ENCODE results near the gene KMT5B.

The KMT5B gene

DNA sequence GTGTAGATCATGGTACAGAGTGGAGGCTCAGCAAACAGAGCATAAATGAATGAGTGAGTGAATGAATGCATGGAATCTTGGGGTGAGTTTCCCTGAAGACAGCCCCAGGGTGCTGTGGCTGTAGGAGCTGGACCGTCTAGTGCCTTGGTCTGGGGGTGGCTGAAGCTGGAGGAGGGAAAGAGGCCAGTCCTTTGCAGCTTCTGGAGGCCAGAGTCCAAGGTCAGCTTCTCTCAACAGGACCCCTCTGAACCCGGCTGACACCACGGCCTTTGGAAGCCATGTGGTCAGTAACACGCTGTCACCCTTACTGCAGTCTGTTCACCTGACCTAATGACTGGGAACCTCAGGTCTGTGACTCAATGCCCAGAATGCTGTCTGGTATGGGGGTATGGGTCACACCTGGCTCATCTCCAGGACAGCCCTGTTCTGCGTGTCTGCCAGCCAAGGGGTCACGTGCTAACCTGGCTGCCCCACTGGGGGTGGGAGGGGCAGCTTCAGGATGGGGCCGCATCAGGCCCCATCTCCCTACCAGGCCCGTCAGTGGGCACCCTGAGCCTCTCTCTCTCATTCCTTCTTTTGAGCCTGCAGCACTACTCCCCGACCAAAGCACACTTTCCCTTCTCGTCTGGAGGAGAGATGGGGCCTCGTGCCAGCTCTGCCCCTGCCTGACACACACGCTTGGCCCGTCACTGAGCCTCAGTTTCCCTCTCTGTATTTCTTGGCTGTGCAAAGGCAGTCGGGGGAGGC is 67.8 kb downstream of the KMT5B start:
- ChIA-PET POLR2A (interaction anchor here (0.6 kb wide), 1 partner anchor 24 kb away, joined by 3 read pairs; the partner anchor contains the start of gene CHKA), CTCF (interaction anchor here (1.8 to 3.3 kb wide), 2 partner anchors 9 to 12 kb away, joined by 4 to 11 read pairs; no protein-coding TSS in a partner anchor)
- Histone ChIP-seq H3K9me3 (ENCODE audit: control extremely low read depth in 1 of 5, control insufficient read depth in 4 of 5, insufficient read depth in 2 of 5, low read depth in 1 of 5, low read length in 4 of 5) (no peaks in the 10 kb centered on the region), H3K4me1 (ENCODE audit: control extremely low read depth in 1 of 4, control insufficient read depth in 4 of 4, insufficient read depth in 4 of 4, low read length in 3 of 4) (peaks cover 6 to 77% (median 65%) of the 10 kb centered on the region in 4 experiments), H3K4me3 (ENCODE audit: control insufficient read depth in 1 of 7, extremely low read depth in 1 of 7, insufficient read depth in 4 of 7, low read depth in 2 of 7, low read length in 6 of 7) (no peak overlapping the region), H3K27ac (ENCODE audit: insufficient read depth in 1 of 2, low read depth in 1 of 2, low read length in 2 of 2, poor library complexity in 1 of 2, severe bottlenecking in 2 of 2) (no peak overlapping the region), H3K36me3 (ENCODE audit: control insufficient read depth in 4 of 4, insufficient read depth in 4 of 4, low read length in 3 of 4) (no peaks in the 10 kb centered on the region), H3K27me3 (replicated peaks in 2 of 5; ENCODE audit: control insufficient read depth in 4 of 5, insufficient read depth in 5 of 5, low read length in 4 of 5) (no peaks in the 10 kb centered on the region)
- DNase-seq, result no peak
- WGBS (ENCODE audit: insufficient coverage), result 89% methylated on average over 9 of the region's 14 CpGs

DNA sequence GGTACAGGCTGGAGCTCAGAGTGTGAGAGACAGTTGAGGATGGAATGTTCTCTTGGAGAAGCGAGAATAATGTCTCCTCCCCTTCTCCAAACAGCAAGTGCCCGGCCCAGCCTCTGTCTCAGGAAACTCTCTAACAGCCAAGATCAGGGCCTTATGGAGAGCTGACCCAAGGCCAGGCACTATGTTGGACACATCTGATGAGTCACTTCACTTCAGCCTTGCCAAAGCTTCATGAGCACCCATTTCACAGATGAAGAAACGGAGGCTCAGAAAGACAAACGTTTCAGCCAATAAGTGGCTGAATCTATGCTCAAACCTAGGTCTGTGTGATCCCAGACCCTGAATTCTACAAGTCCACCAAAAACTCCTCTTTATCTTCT is 69.8 kb downstream of the KMT5B start:
- POLR2A ChIA-PET, result no interaction called here
- CTCF ChIA-PET, result interaction anchor here (1.2 kb wide), 1 partner anchor 62 kb away, joined by 3 read pairs; no protein-coding TSS in a partner anchor
- Histone ChIP-seq H3K27ac (ENCODE audit: insufficient read depth in 1 of 2, low read depth in 1 of 2, low read length in 2 of 2, poor library complexity in 1 of 2, severe bottlenecking in 2 of 2) (no peak overlapping the region), H3K4me1 (ENCODE audit: control extremely low read depth in 1 of 4, control insufficient read depth in 4 of 4, insufficient read depth in 4 of 4, low read length in 3 of 4) (peaks cover 6 to 73% (median 63%) of the 10 kb centered on the region in 4 experiments), H3K4me3 (ENCODE audit: control insufficient read depth in 1 of 7, extremely low read depth in 1 of 7, insufficient read depth in 4 of 7, low read depth in 2 of 7, low read length in 6 of 7) (no peak overlapping the region), H3K36me3 (ENCODE audit: control insufficient read depth in 4 of 4, insufficient read depth in 4 of 4, low read length in 3 of 4) (no peaks in the 10 kb centered on the region), H3K9me3 (ENCODE audit: control extremely low read depth in 1 of 5, control insufficient read depth in 4 of 5, insufficient read depth in 2 of 5, low read depth in 1 of 5, low read length in 4 of 5) (no peaks in the 10 kb centered on the region), H3K27me3 (replicated peaks in 2 of 5; ENCODE audit: control insufficient read depth in 4 of 5, insufficient read depth in 5 of 5, low read length in 4 of 5) (no peaks in the 10 kb centered on the region)
- WGBS (ENCODE audit: insufficient coverage), result 90% methylated on average over 3 of the region's 4 CpGs
- no peak for DNase-seq

DNA sequence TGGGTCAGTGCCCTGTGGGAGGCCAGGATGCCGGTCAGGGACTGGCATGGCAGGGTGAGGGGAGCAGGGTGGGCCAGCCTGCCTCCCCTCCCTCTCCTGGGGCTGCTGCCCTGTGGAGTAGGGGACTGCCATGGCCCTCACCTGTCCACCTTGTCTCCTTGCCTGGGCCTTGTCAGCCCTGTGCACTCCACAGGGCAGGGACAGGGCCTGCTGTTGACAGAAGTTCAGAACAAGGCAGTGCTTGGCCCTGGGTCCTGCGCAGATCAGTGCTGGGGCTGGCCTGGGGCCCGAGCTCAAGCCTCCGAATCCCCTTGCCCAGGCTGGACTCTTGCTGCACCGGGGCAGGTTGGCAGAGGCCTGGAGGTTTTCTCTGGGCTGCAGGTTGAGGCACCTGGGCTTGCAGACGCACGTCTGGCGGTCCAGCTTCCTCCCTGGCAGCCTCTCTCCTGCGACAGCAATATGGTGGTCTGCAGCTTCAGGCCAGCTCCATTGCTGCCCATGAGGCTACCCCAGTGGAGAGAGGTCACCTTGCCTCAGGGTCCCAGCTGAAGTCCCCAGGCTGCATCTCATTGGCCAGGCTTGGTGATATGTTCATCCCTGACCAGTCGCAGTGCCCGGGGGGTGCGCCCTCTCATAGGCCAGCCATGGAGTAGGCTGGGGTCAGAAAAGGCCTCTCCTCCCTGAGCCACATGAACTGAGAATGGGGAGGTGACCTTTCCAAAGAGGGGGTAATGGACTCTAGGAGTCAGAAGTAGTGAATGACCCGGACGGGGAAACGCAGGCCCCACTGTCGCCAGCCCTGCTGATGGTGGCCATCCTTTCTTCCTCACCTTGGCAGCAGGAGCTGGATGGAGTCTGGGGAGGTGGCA is 70.4 kb downstream of the KMT5B start:
- H3K36me3 ChIP-seq (ENCODE audit: control insufficient read depth in 4 of 4, insufficient read depth in 4 of 4, low read length in 3 of 4), result no peaks in the 10 kb centered on the region
- H3K27me3 ChIP-seq (replicated peaks in 2 of 5; ENCODE audit: control insufficient read depth in 4 of 5, insufficient read depth in 5 of 5, low read length in 4 of 5), result no peaks in the 10 kb centered on the region
- peak overlapping the region in 4 of 7 experiments; percentile 13 to 43 (median 35) for H3K4me3 ChIP-seq (ENCODE audit: control insufficient read depth in 1 of 7, extremely low read depth in 1 of 7, insufficient read depth in 4 of 7, low read depth in 2 of 7, low read length in 6 of 7)
- no peak overlapping the region for H3K27ac ChIP-seq (ENCODE audit: insufficient read depth in 1 of 2, low read depth in 1 of 2, low read length in 2 of 2, poor library complexity in 1 of 2, severe bottlenecking in 2 of 2)
- POLR2A ChIA-PET, result interaction anchor here (0.6 kb wide), 1 partner anchor 25 kb away, joined by 3 read pairs; no protein-coding TSS in a partner anchor
- DNase-seq, result no peak
- CTCF ChIA-PET, result interaction anchor here (1.0 to 1.3 kb wide), 4 partner anchors 10 to 134 kb away, joined by 3 to 5 read pairs (median 4); no protein-coding TSS in a partner anchor
- 87% methylated on average over 14 of the region's 16 CpGs for WGBS (ENCODE audit: insufficient coverage)
- H3K9me3 ChIP-seq (ENCODE audit: control extremely low read depth in 1 of 5, control insufficient read depth in 4 of 5, insufficient read depth in 2 of 5, low read depth in 1 of 5, low read length in 4 of 5), result no peaks in the 10 kb centered on the region
- H3K4me1 ChIP-seq (ENCODE audit: control extremely low read depth in 1 of 4, control insufficient read depth in 4 of 4, insufficient read depth in 4 of 4, low read length in 3 of 4), result peaks cover 6 to 75% (median 63%) of the 10 kb centered on the region in 4 experiments

DNA sequence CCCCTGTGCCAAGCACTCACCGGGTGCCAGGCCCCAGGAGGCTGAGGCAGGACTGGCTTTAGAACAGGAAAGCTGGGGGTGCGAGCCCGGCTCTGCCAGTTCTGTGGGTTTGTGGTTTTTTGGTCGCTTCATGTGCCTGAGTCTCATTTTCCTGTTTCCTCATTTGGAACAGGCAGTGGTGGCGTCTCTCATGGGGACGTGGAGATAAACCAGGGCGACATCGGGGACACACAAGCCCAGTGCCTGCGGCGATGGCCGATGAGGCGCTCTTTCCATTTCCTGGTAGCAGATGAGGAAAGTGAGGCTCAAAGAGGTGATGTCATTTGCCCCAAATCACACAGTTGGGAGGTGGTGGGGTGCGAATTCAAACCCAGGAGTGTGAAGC is 71.1 kb downstream of the KMT5B start:
- DNase-seq, result peak; percentile 86 to 94 (median 93)
- Histone ChIP-seq H3K27ac (ENCODE audit: insufficient read depth in 1 of 2, low read depth in 1 of 2, low read length in 2 of 2, poor library complexity in 1 of 2, severe bottlenecking in 2 of 2) (no peak overlapping the region), H3K4me1 (ENCODE audit: control extremely low read depth in 1 of 4, control insufficient read depth in 4 of 4, insufficient read depth in 4 of 4, low read length in 3 of 4) (peaks cover 6 to 68% (median 57%) of the 10 kb centered on the region in 4 experiments), H3K27me3 (replicated peaks in 2 of 5; ENCODE audit: control insufficient read depth in 4 of 5, insufficient read depth in 5 of 5, low read length in 4 of 5) (no peaks in the 10 kb centered on the region), H3K36me3 (ENCODE audit: control insufficient read depth in 4 of 4, insufficient read depth in 4 of 4, low read length in 3 of 4) (no peaks in the 10 kb centered on the region), H3K9me3 (ENCODE audit: control extremely low read depth in 1 of 5, control insufficient read depth in 4 of 5, insufficient read depth in 2 of 5, low read depth in 1 of 5, low read length in 4 of 5) (no peaks in the 10 kb centered on the region), H3K4me3 (ENCODE audit: control insufficient read depth in 1 of 7, extremely low read depth in 1 of 7, insufficient read depth in 4 of 7, low read depth in 2 of 7, low read length in 6 of 7) (peak overlapping the region in 4 of 7 experiments; percentile 23 to 43 (median 35))
- CTCF ChIA-PET, result interaction anchor here (0.7 to 1.3 kb wide), 6 partner anchors 10 to 133 kb away, joined by 3 to 5 read pairs (median 4); no protein-coding TSS in a partner anchor
- WGBS (ENCODE audit: insufficient coverage), result 0% methylated on average over 10 of the region's 13 CpGs
- POLR2A ChIA-PET, result interaction anchor here (0.6 kb wide), 1 partner anchor 24 kb away, joined by 3 read pairs; no protein-coding TSS in a partner anchor

DNA sequence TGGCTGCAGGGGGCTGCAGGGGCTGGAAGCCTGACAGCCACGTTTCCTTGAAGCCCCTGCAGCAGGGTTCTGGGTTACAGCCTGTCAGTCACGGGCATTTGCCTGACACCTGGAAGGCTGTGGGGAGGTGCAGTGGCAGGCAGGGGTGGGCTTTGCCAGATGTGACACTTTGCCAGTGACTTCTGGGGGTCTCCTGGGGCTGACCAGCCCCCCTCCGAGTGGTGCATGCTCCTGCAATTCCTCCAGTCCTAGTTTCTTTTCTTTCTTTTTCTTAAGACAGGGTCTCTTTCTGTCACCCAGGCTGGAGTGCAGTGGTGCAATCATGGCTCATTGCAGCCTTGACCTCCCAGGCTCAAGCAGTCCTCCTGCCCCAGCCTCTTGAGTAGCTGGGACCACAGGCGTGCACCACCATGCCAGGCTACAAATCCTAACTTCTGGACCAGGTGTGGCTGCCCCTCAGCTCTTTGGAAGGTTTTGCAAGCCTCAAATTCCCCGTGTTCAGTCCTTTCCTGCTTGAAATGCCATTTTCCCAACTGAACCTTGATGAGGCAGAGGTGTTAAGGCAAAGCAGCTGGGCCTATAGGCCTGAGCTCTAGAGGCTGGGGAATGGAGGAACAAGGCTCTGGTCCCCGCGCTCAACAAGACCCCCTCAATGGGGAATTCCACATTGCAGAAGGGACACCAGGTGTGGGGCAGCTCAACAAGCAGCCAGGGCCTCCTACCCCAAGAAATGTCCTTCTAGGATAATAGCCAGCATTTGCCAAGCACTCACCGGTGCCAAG is 71.7 kb downstream of the KMT5B start:
- Histone ChIP-seq H3K9me3 (ENCODE audit: control extremely low read depth in 1 of 5, control insufficient read depth in 4 of 5, insufficient read depth in 2 of 5, low read depth in 1 of 5, low read length in 4 of 5) (no peaks in the 10 kb centered on the region), H3K27ac (ENCODE audit: insufficient read depth in 1 of 2, low read depth in 1 of 2, low read length in 2 of 2, poor library complexity in 1 of 2, severe bottlenecking in 2 of 2) (no peak overlapping the region), H3K27me3 (replicated peaks in 2 of 5; ENCODE audit: control insufficient read depth in 4 of 5, insufficient read depth in 5 of 5, low read length in 4 of 5) (no peaks in the 10 kb centered on the region), H3K36me3 (ENCODE audit: control insufficient read depth in 4 of 4, insufficient read depth in 4 of 4, low read length in 3 of 4) (no peaks in the 10 kb centered on the region), H3K4me1 (ENCODE audit: control extremely low read depth in 1 of 4, control insufficient read depth in 4 of 4, insufficient read depth in 4 of 4, low read length in 3 of 4) (peaks cover 6 to 62% (median 51%) of the 10 kb centered on the region in 4 experiments), H3K4me3 (ENCODE audit: control insufficient read depth in 1 of 7, extremely low read depth in 1 of 7, insufficient read depth in 4 of 7, low read depth in 2 of 7, low read length in 6 of 7) (peak overlapping the region in 4 of 7 experiments; percentile 23 to 43 (median 35))
- DNase-seq, result no peak
- WGBS (ENCODE audit: insufficient coverage), result 22% methylated on average over 8 of the region's 8 CpGs
- POLR2A ChIA-PET, result interaction anchor here (0.6 kb wide), 1 partner anchor 24 kb away, joined by 3 read pairs; no protein-coding TSS in a partner anchor
- CTCF ChIA-PET, result interaction anchor here (0.7 to 1.3 kb wide), 6 partner anchors 10 to 132 kb away, joined by 3 to 5 read pairs (median 4); no protein-coding TSS in a partner anchor

DNA sequence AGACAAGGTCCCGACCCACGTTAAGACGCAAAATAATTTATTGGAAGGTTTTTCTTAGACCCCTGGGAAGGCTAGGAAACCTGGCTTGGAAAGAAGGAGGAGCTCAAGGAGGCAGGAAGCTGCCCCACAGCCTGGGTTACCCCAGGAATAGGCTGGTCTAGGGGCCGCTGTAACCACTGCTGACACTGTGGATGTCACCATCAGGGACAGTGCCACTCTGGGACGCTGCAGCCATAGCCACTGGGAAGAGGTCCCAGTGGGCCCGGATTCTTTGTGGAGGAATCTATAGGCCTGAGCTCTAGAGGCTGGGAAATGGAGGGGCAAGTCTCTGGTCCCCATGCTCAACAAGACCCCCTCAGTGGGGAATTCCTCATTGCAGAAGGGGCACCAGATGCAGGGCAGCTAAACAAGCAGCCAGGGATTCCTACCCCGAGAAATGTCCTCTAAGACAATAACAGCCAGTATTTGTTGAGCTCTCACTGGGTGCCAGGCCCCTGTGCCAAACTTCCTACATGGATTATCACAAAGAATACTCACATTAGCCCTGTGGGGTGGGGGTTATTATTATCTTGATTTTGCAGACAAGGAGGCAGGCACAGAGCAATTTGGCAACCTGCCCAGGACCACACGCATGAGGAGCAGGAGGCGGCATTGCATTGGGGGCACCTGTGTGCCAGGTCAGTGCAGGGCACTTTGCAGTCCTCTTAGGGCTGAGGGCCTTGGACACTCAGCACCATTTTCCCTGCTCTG is 72.4 kb downstream of the KMT5B start:
- H3K27ac ChIP-seq (ENCODE audit: insufficient read depth in 1 of 2, low read depth in 1 of 2, low read length in 2 of 2, poor library complexity in 1 of 2, severe bottlenecking in 2 of 2), result no peak overlapping the region
- 4% methylated on average over 3 of the region's 9 CpGs for whole genome bisulfite sequencing (ENCODE audit: insufficient coverage)
- no peaks in the 10 kb centered on the region for H3K9me3 ChIP-seq (ENCODE audit: control extremely low read depth in 1 of 5, control insufficient read depth in 4 of 5, insufficient read depth in 2 of 5, low read depth in 1 of 5, low read length in 4 of 5)
- H3K27me3 ChIP-seq (replicated peaks in 2 of 5; ENCODE audit: control insufficient read depth in 4 of 5, insufficient read depth in 5 of 5, low read length in 4 of 5), result no peaks in the 10 kb centered on the region
- no peaks in the 10 kb centered on the region for H3K36me3 ChIP-seq (ENCODE audit: control insufficient read depth in 4 of 4, insufficient read depth in 4 of 4, low read length in 3 of 4)
- H3K4me1 ChIP-seq (ENCODE audit: control extremely low read depth in 1 of 4, control insufficient read depth in 4 of 4, insufficient read depth in 4 of 4, low read length in 3 of 4), result peaks cover 6 to 56% (median 45%) of the 10 kb centered on the region in 4 experiments
- peak; percentile 46 to 78 (median 73) for DNase-seq
- POLR2A ChIA-PET, result no interaction called here
- CTCF ChIA-PET, result interaction anchor here (0.6 to 1.2 kb wide), 3 partner anchors 13 to 17 kb away, joined by 3 to 4 read pairs (median 3); no protein-coding TSS in a partner anchor
- peak overlapping the region in 4 of 7 experiments; percentile 8 to 15 (median 10) for H3K4me3 ChIP-seq (ENCODE audit: control insufficient read depth in 1 of 7, extremely low read depth in 1 of 7, insufficient read depth in 4 of 7, low read depth in 2 of 7, low read length in 6 of 7)

Measured in common myeloid progenitor, CD34-positive (primary cell).